WTC11 (cell line): Measurements from ENCODE around the gene UFC1.

Source experiments
- MAX ChIP-seq: sonication (generic); formaldehyde crosslinking; IDR thresholded peaks from 2 replicates; pipeline ENCODE4 v1.8.0; 2022; ENCODE audit warnings: mild to moderate bottlenecking, missing genetic modification reagents
- TEAD1 ChIP-seq: sonication (generic); formaldehyde crosslinking; IDR thresholded peaks from 2 replicates; pipeline ENCODE4 v1.8.0; 2022; ENCODE audit warnings: mild to moderate bottlenecking, missing genetic modification reagents
- TF ChIP-seq, protein P1 (sequence below): sonication (generic); formaldehyde crosslinking; IDR thresholded peaks from 2 replicates; pipeline ENCODE4 v1.8.1; 2022; ENCODE audit warnings: mild to moderate bottlenecking, moderate library complexity, missing genetic modification reagents
- TF ChIP-seq, protein P2 (sequence below): fragments of 200-600 bp; IDR thresholded peaks from 2 replicates; pipeline ENCODE4 v1.8.0; 2022; ENCODE audit warnings: antibody characterized with exemption

GRCh38 chr1:161171696-161172095 is 17.9 kb downstream of the UFC1 start:
- TF ChIP-seq, protein P1, sequence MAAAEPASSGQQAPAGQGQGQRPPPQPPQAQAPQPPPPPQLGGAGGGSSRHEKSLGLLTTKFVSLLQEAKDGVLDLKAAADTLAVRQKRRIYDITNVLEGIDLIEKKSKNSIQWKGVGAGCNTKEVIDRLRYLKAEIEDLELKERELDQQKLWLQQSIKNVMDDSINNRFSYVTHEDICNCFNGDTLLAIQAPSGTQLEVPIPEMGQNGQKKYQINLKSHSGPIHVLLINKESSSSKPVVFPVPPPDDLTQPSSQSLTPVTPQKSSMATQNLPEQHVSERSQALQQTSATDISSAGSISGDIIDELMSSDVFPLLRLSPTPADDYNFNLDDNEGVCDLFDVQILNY (CRISPR knock-in tag) = no peak
- TF ChIP-seq, protein P2, sequence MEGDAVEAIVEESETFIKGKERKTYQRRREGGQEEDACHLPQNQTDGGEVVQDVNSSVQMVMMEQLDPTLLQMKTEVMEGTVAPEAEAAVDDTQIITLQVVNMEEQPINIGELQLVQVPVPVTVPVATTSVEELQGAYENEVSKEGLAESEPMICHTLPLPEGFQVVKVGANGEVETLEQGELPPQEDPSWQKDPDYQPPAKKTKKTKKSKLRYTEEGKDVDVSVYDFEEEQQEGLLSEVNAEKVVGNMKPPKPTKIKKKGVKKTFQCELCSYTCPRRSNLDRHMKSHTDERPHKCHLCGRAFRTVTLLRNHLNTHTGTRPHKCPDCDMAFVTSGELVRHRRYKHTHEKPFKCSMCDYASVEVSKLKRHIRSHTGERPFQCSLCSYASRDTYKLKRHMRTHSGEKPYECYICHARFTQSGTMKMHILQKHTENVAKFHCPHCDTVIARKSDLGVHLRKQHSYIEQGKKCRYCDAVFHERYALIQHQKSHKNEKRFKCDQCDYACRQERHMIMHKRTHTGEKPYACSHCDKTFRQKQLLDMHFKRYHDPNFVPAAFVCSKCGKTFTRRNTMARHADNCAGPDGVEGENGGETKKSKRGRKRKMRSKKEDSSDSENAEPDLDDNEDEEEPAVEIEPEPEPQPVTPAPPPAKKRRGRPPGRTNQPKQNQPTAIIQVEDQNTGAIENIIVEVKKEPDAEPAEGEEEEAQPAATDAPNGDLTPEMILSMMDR = no peak
- TF ChIP-seq MAX (CRISPR knock-in tag) (no peak), TEAD1 (CRISPR knock-in tag) (no peak)
